T-helper 9 cell (primary cell): Measurements from ENCODE around the gene PCP4L1.

ENCODE experiments used
- DNase-seq: peaks from one replicate; pipeline ENCODE4 v3.0.0-alpha.2; 2020

PCP4L1 gene

DNA sequence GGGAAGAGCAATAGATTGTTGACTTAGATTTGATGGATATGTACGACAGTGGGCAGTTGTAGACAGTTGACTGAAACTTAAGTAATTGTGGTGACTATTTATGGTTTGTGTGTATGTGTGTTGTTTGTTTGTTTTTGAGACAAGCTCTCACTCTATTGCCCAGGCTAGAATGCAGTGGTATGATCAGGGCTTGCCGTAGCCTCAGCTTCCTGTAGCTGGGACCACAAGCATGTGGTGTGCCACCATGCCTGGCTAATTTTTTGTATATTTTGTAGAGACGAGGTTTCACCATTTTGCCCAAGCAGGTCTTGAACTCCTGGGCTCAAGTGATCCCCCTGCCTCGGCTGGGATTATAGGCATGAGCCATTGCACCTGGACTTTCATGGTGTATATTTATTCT lies 65.5 kb downstream of the PCP4L1 start:
- no peak for DNase-seq

DNA sequence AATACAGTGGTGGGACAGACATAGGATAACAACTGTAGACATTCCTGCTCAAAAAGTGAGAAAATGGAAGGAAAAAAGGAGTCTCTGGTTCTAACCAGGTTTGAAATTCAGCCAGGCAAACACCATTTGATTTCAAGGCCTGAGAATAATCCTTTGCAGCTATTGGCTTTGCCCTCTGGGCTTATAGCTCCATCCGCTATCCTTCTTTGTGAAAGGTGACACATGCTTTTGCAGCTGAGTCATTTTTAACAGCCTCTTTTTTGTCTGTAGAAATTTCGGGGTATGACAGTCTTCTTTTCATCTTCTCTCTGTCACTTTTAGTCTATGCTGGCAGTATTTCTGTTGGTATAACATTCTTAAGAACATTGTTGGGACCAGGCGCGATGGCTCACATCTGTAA lies 71.8 kb downstream of the PCP4L1 start:
- DNase-seq: no peak

DNA sequence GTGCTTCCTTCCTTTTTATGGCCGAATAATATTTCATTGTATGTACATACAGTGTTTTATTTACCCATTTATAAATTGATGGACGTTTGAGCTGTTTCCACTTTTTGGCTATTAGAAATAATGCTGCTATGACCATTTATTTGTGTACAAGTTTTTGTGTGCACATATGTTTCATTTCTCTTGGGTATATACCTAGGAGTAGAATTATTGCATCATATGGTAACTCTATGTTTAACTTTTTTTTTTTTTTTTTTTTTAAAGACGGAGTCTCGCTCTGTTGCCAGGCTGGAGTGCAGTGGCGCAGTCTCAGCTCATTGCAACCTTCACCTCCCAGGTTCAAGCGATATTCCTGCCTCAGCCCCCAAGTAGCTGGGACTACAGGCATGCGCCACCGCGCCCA lies 74.6 kb downstream of the PCP4L1 start:
- no peak for DNase-seq
